ENCODE results near the gene ZGPAT.

ZGPAT gene

DNA sequence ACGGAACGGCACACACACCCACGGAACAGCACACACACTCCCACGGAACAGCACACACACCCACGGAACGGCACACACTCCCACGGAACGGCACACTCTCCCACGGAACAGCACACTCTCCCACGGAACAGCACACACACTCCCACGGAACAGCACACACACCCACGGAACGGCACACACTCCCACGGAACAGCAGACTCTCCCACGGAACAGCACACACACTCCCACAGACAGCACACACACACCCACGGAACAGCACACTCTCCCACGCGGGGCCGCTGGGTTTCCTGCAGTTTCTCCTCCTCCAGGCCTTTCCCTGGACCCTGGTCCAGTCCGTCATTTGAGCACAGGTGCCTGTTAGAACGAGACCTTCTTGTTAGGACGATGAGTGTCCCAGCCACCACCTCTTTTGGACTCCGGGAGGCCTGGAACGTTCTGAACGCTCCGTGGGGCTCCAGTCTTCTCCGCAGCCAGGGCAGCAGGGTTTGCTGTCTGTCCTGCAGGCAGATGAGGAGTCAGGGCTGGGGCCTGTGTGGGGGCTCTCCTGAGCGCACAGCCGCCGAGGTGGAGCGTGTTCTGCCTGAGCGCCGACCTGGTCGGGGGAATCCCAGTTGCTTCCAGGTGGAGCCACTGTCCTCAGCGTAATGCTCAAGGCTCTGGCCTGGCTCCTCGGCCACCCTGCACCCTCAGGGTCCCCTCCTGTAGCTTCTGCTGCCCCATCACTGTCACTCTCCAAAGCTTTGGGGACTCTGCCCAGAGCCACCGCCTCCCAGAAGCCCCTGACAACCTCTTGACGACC is 29.0 kb upstream of the ZGPAT start:
- no peak for DNase-seq

DNA sequence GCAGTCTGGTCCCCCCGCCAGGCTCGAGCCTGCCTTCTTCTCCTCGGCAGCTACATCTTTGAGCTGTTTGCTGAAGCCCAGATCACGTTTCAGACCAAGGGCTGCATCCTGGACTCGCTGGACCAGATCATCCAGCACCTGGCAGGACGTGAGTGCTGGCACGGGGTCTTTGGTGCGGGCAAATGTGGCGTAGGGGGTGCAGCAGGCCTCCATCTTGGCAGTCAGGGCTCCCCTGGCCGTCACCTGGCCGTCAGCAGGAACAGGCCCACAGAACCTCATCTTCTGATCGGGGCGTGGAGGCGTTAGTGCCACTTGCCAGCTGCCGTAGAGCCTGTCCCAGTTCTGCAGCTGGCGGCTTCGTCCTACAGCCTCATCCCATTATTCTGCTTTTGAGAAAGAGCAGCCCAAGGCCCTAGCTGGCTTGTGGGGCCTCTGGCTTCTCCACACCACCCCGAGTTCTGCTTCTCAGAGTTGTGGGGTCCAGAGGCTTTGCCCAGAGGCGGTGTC is 28.0 kb upstream of the ZGPAT start:
- DNase-seq, result no peak

DNA sequence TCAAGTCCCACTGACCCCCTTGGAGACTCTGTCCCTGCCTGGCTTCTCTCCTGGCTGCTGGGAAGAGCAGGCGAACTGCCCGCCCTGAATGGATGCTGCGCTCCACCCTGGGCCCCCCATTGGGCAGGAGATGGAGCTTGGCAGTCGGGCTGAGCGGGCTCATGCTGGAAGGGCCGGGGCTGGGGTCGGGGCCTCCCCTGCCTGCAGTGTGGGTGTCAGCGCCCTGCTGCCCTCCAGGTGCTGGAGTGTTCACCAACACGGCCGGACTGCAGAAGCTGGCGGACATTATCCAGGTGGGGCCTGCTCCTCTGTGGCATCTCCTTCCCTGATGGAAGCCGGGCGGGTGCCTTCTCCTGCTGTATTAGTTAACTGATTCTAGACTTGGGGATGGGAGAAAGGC is 27.4 kb upstream of the ZGPAT start:
- no peak for DNase-seq

DNA sequence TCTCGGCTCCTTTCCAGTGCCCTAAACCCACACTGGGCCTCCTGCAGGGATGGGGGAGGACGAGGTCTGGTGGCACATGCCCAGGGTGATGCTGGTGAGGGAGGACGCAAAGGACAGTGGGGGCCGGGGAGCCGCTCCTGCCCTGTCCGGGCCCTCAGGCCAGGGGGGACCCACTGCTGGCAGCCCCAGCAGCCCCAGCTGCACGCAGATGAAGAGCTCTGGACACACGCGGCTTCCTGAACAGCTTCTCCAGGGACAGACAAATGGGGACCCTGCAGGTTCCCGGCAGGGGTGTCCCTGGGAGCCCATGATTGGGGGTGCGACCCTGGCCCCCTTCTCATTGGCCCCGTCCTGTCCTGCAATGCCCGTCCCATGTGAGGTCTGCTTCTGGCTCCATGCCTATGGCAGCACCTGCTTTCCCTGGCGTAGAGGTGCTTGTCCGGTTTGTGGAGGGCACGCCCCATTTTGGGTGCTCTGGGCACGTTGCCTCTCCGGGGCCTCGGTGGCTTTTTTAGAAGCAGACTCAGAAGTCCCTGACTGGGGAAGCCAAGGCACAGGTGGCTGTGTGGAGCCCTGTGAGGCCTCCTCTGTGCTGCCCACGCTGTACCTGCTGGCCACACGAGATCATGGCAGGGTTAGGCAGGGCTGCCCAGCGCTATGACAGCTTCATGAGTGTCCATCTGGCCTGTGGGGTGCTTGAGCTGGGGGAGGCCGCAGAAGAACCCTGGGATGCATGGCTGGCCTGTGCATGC is 26.8 kb upstream of the ZGPAT start:
- DNase-seq, result no peak

DNA sequence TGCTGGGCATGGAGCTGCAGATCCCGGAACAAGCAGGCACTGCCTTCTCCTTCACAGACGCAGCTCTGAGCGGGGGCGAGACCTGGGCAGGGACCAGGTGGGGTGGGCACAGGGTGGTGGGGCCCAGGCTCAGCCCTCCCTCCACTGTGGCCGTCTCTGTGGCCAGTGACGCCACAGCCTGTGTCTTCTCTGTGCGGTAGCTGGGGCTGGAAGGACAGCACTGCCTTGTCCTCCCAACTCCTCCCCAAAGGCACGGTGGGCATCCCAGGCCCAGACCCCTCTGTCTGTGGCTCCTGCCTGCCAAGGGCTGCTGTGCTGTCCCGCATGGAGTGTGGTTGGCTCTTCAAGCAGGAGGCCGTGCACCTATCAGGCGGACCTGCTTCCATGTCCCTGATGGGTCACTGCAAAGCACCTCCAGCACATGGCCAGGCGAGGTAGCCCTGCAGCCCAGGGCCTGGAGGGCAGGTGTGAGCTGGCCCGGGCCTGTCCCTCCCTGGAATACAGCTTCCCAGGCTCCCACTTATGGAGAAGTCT is 26.2 kb upstream of the ZGPAT start:
- no peak for DNase-seq

DNA sequence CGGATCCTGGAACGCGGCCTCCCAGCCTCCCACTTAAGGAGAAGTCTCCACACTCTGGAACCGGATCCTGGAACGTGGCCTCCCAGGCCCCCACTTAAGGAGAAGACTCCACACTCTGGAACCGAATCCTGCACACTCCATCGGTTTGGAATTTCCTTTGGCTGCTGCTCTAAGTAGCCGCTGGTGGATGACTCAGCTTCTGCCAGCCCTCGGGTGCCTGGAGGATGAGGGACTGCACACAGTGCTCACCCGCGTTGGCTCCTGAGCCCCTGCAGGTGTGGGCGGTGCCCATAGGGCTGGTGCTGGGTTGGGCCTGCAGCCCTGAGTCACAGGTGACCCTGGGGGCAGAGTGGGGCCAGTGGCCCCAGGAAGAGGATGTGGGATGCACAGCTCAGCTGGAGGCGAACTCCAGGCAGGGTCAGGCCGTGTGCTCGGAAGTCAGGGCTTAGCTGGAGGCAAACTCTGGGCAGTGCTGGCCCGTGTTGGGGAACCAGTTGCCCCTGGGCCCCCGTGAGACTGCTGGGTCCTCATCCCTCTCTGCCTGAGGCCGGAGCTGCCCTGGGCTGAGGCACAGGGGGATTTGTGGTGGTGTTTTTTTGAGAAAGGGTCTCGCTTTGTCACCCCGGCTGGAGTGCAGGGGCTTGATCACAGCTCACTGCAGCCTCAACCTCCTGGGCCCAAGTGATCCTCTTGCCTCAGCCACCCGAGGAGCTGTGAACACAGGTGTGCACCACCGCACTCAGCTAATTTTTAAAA is 25.3 kb upstream of the ZGPAT start:
- DNase-seq, result no peak

DNA sequence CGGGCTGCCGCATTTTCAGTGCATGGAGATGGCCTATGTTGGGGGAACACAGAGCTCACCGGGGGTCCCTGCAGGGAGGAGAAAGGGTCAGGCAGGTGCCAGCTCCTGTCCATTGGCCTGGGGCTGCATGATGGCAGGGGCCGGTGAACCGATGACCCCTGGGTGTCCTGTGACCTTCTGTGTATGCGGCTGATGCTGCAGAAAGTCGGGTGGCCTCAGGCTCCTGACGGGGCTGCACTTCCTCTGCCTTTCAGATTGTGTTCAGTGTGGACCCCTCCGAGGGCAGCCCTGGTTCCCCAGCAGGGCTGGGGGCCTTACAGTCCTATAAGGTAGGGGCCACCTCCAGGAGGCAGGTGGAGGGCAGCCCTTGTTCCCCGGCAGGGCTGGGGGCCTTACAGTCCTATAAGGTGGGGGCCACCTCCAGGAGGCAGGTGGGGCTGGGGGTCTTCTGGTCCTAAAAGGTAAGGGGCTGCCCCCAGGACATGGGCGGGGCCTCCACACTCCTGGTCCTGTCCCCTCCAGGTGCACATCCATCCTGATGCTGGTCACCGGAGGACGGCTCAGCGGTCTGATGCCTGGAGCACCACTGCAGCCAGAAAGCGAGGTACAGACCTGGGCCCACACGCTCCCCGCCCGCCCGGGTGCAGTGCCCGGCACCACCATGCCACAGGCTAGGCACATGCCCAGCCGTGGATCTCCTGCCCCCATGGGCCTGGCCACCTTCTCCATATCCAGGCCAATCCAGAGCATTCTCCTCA is 22.4 kb upstream of the ZGPAT start:
- no peak for DNase-seq

DNA sequence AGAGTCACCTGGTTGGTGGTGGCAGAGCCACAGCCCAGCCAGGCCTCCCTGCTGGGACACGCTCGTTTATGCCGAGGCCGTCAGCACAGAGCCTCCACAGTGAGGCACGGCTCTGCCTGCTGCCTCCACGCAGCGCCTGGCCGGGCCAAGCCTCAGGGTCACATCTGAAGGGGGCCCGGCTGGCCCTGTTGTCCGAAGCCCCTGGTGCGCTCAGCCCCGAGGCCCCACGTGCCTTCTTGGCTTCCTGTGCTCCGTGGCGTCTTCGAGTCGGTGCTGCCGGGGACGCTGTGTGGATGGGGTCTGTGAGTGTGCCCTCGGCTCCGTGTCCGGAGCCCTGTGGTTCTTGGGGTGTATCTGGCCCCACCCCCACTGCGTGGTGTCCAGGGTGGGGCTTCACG is 21.7 kb upstream of the ZGPAT start:
- DNase-seq, result no peak

DNA sequence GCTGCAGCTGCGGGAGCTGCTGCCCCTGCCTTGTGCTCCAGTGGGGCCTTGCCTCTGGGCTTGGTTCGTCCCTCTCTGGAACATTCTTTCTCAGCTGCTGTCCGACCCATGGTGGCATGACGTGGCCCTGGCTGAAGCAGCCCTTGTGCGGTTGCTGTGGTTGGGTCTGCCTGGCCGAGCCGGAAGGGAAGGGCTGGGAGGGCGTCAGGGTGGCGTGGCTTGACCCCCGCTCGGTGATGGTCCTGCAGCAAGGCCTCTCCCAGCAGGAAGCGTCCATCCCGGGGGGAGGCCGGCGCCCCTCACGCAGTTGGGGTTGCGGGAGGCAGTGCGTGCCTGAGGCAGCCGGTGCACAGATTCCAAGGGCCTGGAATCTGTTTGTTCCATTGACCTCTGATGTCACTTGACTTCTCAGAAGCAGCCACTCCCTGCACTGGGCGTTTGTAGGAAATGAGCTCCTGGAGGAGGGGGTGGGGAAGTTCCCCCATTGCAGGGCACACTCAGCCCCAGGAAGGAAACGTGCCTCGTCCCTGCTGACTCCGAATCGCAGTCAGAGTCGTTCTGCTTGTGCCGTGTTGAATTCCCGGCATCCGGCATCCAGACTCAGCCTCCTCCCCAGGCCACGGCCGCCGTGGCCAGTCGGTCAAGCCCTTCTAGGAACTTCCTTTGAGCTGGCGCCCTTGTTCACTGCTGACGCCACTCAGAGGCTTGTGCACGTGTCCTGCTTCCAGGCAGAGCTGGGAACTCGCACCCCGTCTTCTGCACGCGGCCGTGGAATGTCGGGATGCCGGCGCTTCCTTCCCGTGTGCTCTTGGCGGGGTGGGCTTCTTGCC is 21.1 kb upstream of the ZGPAT start:
- DNase-seq, result peak; percentile 82

DNA sequence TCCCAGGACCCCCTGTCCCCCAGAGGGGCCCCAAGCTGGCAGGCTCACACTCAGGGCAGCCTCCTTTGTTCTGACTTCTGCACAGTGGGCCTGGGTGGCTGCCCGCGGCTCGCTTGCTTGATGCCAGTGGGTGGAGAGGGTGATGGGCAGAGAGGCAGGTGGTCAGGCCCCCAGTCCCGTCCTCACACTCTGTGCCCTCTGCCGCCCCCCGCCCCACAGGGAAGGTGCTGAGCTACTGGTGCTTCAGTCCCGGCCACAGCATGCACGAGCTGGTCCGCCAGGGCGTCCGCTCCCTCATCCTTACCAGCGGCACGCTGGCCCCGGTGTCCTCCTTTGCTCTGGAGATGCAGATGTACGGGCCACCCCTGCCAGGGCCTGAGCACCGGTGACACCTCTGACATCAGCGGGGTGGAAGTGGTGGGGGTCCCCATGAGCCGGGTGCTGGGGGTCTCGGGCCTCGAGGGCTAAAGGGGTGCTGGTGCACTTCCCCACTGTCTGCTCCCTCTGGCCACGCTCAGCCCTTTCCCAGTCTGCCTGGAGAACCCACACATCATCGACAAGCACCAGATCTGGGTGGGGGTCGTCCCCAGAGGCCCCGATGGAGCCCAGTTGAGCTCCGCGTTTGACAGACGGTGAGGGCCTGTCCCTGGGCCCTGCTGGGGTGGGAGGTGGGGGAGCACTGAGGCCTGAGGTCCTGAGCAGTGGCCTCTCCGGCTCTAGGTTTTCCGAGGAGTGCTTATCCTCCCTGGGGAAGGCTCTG is 20.2 kb upstream of the ZGPAT start:
- DNase-seq, result no peak

DNA sequence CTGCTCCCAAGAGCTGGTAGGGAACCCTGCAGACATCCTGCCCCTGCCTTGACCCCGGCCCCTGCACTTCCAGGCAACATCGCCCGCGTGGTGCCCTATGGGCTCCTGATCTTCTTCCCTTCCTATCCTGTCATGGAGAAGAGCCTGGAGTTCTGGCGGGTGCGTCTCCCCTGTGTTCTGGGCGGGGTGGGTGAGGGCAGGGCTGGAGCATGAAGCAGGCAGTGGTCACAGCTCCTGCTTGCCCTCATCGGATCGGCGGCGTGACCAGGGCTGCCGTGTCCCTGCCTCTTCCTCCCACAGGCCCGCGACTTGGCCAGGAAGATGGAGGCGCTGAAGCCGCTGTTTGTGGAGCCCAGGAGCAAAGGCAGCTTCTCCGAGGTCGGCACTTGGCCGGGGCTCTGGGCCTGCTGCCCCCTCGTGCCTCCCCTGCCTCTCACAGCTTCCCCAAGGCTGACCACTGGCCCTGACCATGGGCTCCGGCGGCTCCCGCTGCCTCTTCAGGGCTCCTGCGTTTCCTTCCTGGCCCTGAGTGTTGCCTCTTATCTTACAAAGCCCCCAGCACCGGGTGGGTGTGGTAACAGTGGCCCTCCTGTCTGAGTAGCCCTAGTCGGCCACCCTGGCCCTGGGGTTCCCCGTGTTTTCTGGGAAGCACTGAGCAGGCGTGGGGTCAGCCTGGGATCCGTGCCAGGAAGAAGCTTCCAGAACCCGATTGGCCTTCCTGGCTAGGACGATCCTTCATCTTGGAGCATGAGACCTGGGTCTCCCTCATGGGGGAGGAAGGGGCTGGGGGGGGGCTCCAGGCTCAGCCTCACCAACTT is 19.4 kb upstream of the ZGPAT start:
- no peak for DNase-seq

DNA sequence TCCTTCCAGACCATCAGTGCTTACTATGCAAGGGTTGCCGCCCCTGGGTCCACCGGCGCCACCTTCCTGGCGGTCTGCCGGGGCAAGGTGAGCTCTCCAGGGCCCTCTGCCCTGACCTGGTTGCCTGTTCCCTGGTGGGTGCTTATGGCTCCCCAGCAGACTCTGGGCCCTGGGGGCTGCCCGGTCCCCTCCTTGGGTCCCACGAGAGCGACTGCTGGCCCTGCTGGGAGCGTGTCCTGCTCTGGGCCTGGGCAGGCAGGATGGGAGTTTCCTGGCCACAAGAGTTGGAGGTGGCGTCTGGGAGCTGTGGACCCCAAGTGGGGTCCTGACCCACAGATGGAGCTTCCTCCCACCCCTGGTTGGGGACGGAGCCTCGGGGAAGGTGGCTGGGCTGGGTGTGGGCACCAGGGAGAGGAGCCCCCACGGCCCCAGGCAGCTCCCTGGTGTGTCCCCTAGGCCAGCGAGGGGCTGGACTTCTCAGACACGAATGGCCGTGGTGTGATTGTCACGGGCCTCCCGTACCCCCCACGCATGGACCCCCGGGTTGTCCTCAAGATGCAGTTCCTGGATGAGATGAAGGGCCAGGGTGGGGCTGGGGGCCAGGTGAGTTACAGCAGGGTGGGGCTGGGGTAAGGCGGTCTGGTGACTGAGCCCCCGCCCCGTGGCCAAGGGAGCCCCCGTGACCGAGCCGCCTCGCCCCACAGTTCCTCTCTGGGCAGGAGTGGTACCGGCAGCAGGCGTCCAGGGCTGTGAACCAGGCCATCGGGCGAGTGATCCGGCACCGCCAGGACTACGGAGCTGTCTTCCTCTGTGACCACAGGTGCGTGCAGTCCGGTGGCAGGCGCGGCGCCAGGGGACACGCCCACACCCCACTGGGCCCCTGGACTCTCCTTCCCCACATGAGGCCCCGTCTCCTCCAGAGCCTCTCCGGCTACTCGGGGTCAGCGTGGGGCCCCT is 18.5 kb upstream of the ZGPAT start:
- no peak for DNase-seq

DNA sequence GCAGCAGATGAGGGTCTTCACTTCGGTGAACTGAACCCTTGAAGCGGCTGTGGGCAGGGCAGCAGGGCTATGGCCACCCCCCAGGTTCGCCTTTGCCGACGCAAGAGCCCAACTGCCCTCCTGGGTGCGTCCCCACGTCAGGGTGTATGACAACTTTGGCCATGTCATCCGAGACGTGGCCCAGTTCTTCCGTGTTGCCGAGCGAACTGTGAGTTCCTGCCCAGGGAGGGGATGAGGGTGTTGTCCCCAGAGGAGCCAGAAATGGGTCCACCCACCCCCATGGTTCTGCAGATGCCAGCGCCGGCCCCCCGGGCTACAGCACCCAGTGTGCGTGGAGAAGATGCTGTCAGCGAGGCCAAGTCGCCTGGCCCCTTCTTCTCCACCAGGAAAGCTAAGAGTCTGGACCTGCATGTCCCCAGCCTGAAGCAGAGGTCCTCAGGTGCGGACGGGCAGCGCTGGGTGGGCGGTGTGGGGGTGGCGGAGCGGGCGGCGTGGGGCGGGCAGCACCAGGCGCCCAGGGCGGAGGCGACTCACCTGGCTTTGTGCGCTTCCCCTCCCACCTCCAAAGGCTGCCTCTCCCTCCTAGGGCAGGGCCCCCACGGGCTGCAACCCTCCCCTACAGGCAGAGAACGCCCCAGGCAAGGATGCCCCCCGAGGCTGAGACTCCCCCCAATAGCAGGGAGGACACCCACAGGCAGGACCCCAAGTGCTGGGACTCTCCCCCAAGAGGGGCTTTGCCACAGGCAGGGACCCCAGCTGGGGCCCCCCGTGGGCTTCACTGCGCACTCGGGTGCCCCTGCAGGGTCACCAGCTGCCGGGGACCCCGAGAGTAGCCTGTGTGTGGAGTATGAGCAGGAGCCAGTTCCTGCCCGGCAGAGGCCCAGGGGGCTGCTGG is 17.6 kb upstream of the ZGPAT start:
- no peak for DNase-seq

DNA sequence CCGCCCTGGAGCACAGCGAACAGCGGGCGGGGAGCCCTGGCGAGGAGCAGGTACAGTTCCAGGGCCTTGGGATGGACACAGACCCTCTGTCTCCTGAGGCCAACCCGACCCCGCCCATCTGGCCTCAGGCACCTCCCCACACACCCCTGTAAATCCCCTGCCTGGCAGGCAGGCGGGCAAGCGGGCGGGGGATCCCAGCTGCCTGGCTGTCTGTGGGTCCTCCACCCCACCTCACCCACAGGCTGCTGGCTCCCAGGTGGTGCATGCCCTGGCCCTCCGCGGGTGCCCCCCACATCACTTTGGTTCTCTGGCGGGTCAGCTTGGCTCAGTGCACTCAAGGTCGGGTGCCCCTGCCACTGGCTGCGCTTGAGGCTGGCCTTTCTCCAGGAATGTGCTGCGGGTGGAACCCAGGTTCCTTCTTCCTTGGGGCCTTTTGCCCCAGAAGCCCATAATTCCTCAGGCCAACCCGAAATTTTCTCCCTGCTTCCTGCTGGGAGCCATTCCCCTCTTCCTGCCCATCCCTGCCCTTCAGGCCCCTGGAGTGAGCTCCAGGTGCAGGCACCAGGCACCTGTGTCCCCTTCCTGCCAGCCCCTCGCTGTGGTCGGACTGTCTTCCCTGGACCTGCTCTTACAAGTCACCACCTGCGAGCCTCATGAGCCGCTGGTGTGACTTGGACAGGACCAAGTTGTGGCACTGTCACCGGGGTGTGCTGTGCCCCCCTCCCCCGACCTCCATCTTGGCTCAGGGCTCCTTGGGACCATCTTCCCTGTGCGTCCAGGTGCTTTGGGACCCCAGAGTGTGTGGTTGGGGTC is 16.7 kb upstream of the ZGPAT start:
- no peak for DNase-seq

DNA sequence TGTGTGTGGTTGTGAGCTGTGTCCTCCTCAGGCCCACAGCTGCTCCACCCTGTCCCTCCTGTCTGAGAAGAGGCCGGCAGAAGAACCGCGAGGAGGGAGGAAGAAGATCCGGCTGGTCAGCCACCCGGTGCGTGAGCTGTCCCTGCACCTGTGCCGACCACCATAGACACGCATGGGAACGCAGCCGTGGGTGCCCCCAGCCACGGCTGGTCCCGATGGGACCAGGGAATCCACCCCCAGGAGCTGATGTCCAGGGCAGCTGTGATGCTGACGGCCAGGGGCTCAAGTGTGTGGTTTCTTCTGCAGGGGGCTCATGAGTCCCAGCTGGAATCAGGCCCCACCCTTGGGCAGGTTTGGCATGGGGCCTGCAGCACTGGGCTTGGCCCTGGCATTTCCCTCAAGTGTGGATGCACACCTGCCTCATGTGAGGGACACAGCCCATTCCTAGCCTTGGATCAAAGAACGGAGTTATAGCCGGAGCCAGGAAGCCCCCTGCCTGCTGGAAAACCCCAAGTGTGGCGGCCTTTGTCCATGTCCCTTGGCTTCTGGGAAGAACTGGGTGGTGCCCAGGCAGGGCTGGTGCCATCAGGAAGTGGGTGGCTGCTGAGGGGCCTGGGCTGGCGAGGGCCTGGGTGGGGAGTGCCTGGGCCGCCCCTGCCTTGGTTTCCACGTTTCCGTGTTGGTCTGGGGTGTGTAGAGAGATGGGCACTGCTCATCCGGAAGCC is 16.0 kb upstream of the ZGPAT start:
- DNase-seq, result no peak

Data from hematopoietic multipotent progenitor cell treated with erythropoietin and hydrocortisone succinate and interleukin-3 and kit ligand, for 4 days (in vitro differentiated cells).